Activated CD4-positive, alpha-beta T cell treated with anti-CD3 and anti-CD28 coated beads for 48 hours (primary cell): Measurements from ENCODE around the gene GLDN.
"Not testable (repeated sequence)": the region's sequence is repeated elsewhere in the genome, so short reads cannot be mapped to it uniquely, and the experiment has no call there.

Experiments used
- DNase-seq: peaks from one replicate; pipeline ENCODE4 v3.0.0-alpha.2; 2020

The GLDN gene

DNA sequence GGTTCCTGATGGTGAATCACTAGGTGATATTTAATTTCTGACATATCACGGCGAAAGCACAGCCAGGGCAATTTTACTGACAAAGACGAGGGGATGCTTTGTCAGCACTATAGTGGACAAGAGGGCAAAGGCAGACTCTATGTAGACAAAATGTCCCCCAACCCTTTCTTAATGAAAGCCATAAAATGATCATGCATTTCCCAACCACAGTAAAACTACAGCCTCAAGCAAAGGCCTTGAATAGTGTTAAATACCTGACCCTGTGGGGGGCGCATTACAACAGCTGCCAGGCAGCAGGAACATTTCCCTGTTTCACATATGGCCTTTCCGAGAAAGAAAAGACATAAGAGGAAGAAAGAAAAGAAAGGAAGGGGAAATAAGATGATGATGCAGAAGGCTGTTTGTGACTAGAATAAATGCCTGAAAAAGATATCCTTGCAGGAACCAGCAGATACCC, 49.5 kb downstream of the GLDN start:
- no peak for DNase-seq

DNA sequence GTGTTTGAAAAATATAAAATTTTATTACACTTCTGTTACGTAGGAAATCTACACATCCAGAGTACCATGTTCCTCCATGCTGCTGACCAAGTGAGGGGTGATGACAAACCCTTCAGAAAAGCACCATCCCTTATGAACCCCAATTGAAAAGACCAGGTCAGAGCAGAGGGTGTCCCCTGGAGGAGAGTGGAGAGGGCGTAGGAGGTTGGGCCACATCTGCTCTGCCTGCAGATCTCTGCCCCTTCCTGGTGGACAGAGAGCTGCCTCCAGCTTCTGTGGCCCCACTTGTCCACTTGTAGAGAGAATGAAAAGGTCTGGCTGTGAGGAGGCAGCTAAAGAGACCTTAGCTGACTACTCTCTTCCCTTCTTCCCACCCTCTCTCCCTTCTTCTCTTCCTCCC, 55.5 kb downstream of the GLDN start:
- no peak for DNase-seq

- DNase-seq, result no peak
These were observed 57.2 kb downstream of the GLDN start for GRCh38 chr15:51398626-51399025.

GRCh38 chr15:51401051-51401780, 59.8 kb downstream of the GLDN start:
- no peak for DNase-seq

DNA sequence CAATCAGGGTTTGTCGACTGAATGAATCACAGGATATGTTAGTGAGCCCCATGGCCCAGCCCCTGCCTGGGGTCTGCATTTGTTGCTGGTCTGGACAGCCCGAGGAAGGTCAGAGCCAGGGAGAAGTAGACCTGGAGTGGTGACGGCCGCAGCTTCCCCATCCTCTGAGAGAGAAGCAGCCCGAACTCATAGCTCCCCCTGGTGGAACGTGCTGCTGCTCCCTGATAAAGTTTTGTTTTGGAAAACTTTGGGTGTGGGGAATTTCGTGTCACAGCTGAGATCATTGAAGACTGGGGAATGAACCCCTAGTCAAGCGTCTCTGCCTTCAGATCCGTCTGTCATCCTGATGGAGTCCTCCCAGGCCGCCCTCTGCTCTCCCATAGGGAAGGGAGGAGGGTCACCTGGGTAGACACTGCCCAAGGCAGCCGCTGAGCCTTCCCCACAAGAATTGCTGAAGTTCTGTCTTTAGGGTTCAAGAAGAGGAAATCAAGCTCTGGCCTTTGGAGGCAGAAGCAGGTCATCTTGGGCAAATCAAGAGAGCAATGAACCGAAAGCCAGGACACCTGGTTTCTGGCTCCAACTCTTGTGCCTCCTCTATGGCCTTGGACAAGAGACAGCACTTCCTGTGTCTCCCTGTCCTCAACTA, 60.5 kb downstream of the GLDN start:
- peak; percentile 8 for DNase-seq

DNA sequence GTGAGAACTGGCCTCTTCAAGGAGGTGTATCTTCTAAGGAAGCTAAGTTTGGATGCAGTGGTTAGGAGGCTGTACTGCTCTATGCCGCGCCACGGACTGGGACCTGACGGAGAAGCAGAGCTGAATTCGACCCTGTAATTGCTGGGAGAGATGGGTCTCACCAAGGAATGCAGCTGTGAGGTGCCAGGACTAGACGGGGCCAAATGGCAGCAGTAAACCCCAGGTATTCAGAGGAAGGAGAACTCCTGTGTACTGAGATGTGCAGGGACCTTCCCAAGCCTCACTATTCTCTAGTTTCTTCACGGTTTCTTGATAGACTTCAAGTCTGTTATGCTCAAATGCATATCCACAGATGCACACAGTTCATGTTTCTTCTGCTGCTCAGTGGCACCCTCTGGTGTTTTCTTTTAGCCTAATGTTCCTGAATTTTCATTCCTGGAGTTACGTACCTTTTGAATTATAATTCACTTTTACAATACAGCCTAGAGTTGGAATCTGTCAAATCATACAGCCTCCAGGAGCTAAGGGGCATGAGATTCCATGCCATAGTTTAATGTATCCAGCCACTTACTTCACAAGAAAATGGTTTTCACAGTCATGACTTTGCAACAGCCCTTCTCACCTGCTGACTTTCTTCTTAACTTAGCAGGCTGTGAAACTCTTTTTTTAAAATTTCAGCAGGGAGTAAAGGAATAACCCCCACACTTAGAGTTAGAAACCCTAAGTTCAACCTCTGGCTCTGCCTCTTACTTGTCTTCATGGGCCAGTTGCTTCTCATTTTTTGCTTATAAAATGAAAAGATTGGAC, 61.8 kb downstream of the GLDN start:
- no peak for DNase-seq

- no peak for DNase-seq
These were observed 62.7 kb downstream of the GLDN start for GRCh38 chr15:51403946-51404695.

DNA sequence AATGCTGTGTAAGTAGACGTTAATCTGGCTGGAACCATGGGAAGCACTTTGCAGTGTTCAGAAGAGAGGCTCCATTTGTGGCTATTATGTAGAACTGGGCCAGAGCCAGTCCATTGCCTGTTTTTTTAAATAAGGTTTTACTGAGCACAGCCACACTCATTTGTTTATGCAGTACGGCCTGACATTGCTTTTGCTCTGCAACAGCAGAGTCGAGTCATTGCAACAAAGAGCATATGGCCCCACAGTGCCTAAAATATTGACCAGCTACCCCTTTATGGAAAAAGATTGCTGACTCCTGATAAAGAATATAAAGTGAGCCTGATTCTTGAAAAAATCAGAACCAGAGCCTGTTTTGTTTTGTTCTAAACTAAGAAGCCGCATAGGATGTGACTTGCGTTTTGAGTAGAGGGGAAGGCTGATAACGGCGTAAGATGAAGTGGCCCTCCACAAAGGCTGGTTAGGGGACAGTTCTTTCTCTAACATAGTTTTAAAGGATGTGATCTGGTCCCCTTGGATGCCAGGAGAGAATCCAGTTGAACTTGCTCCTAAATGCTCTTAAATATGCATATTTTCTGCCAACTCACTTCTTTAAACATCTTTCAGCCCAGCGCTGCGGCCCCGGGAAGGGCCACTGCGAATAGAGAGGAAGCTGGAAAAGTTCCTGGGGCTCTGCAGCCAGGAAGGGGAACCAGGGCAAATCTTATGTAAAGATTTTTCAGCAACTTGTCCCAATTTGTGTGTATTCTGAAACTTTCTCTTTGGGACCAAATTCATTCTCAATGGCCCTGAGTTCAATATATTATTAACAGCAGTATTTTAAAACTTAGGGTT, 64.5 kb downstream of the GLDN start:
- DNase-seq, result no peak

DNA sequence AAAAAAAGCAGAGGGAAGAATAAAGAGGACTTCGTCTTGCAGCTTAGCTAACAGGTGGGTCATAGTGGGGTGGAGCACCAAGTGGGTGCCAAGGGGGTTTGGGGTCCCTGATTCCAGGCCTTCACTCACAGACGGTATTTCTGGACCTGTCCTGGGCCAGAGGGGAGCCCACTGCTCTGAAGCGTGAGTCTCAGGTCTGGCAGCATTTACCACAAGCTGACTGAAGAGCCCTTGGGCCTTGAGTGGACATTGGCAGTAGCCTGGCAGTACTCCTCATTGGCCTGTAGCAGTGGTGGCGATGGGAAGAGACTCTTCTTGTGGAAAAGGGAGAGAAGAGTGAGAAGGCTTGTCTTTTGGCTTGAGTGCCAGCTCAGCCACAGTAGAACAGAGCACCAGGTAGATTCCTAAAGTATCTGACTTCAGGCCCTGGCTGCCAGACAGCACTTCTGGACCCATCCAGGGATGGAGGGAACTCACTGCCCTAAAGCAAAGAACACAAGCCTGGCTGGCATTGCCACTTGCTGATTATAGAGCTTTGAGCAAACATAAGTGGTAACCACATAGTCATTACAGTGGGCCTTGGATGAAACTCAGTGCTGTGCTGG, 72.9 kb downstream of the GLDN start:
- DNase-seq, result no peak

DNA sequence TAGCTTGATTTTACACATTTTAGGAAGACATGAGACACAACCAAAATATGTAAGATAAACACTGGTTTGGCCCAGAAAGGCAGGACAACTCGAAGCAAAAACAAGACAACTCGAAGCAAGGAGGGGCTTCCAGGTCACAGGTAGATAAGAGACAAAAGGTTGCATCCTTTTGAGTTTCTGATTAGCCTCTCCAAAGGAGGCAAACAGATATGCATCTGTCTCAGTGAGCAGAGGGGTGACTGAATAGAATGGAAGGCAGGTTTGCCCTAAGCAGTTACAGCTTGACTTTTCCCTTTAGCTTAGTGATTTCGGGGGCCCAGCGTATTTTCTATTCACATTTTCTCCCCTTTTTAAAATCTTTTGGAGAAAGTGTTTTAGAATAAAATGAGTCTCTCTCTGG, 74.7 kb downstream of the GLDN start:
- DNase-seq, result no peak

DNA sequence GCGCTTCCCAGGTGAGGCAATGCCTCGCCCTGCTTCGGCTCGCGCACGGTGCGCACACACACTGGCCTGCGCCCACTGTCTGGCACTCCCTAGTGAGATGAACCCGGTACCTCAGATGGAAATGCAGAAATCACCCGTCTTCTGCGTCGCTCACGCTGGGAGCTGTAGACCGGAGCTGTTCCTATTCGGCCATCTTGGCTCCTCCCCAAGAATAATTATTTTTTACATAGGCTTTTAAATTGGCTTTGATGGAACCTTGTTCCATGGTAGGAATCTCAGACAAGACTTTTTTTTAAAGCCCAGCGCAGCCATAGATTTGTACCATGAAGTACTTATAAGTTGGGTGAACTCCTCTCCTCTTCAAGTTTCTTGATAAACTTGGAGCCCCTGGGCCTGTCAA, 81.6 kb downstream of the GLDN start:
- not testable (repeated sequence) for DNase-seq

GRCh38 chr15:51424780-51425179, 83.3 kb downstream of the GLDN start:
- DNase-seq, result no peak

GRCh38 chr15:51425517-51426040, 84.1 kb downstream of the GLDN start:
- DNase-seq, result no peak

DNA sequence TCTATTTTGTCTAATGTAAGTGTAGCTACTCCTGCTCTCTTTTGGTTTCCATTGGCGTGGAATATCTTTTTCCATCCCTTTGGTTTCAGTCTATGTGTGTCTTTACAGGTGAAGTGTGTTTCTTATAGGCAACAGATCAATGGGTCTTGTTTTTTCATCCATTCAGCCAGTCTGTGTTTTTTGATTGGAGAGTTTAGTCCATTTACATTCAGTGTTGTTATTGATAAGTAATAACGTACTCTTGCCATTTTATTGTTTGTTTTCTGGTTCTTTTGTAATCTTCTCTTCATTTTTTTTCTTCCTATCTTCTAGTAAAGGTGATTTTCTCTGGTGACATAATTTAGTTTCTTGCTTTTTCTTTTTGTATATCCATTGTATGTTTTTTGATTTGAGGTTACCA, 97.1 kb downstream of the GLDN start:
- no peak for DNase-seq

DNA sequence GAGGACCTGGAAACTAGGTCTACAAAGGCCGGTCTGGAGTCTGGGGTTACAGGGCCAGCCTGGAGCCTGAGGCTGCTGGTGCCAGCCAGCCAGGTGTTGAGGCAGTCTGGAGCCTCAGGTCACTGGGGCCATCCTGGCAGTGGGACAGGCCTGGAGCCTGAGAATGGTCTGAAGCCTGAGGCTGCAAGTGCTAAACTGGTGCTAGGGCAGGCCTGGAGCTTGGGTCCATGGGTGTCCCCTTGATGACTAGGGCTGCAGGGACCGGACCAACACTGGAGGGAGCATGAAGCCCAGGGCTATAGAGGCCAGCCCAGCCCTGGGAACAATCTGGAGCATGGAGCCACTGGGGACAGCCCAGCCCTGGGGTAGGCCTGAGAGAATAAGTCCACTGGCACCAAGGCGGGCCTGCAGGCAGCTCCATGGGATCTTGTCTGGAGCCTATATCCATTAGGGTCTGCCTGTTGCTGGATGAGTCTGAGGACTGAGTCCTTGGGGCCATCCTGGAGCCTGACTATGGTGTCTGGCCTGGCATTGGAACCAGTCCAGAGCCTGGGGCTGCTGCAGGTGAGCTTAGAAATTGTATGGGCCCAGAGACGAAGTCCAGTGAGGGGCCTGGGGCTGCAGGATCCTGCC, 101.9 kb downstream of the GLDN start:
- no peak for DNase-seq

DNA sequence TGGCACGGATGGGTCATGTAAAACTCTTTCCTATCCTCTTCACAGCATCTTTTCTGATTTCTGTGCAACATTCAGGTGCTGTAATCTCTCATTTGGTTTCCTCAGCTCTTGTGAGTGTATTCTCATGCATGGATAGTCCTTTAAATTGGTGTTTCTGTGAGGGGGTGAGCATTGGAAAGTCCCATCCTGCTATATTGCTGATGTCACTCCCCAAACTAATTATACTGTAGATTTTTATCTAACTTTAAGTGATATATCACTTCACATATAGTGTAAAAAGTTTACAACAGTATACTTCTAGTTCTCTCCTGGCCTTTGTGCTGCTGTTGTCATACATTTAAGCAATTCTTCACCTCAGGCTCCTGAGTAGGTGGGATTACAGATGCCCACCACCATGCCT, 102.7 kb downstream of the GLDN start:
- DNase-seq, result no peak

GRCh38 chr15:51444807-51445206, 103.4 kb downstream of the GLDN start:
- no peak for DNase-seq

GRCh38 chr15:51446029-51446744, 104.7 kb downstream of the GLDN start:
- DNase-seq, result not testable (repeated sequence)

GRCh38 chr15:51447855-51448621, 106.6 kb downstream of the GLDN start:
- DNase-seq, result no peak
